K562 (cell line): Measurements from ENCODE around the gene TSPAN18. TPM values are rescaled to one million over a fixed set of nuclear protein-coding genes. Genes with fewer than 3 reads are reported as not detected.

Experiments used
- ATAC-seq: fragments of 200-7000 bp; cut with Tn5 transposase; 3 replicates; pipeline ENCODE4 v1.9.1; 2020; ENCODE audit warnings: moderate library complexity
- BruUV-seq: library from RNA; stranded (reverse); fragments of 400-500 nt; replicated peaks from 2 replicates; lab custom pipeline; 2021; lab: Mats Ljungman, UMichigan
- CTCF ChIA-PET: fragments of 300-600 bp; formaldehyde crosslinking; extraction: SDS; loops from one replicate; lab custom pipeline; 2021; ENCODE audit warnings: low intra/inter-chr PET ratio; lab: Yijun Ruan, JAX
- POLR2A ChIA-PET: fragments of 300-600, 350-650 bp; sonication (Branson Sonifier 250); formaldehyde crosslinking; extraction: SDS; loops from one replicate; lab custom pipeline; 2021; ENCODE audit warnings: antibody characterized with exemption, inconsistent platforms; lab: Yijun Ruan, JAX
- DNase-seq, 4 experiments: peaks; one replicate each; pipeline versions ENCODE4 v3.0.0 to v3.0.0-alpha.2; 2011 to 2018; ENCODE audit warnings: low spot score in 3 of 4, mixed read lengths in 3 of 4; ENCODE audit errors: extremely low read depth in 1 of 4
- FAIRE-seq: peaks from 2 replicates; lab custom pipeline; 2011; peaks lifted over from hg19 to GRCh38; lab: Jason Lieb, UNC
- H2AFZ ChIP-seq: 2 replicates; pipeline ENCODE4 v1.6.0; 2011; ENCODE audit warnings: low read depth, low read length, control low read depth, inconsistent platforms
- H3K27ac ChIP-seq: fragments of 200-600 bp; 3 replicates; pipeline ENCODE4 v1.8.0; 2011; ENCODE audit warnings: low read depth, mild to moderate bottlenecking, control low read depth, inconsistent platforms, low read length, moderate library complexity, mixed read lengths; ENCODE audit errors: extremely low read depth
- H3K27me3 ChIP-seq, 2 experiments: fragments of 300-600 bp in 1 of 2; 2 replicates in 1 of 2; 3 replicates in 1 of 2; pipeline versions ENCODE4 v1.6.0 to v1.8.0; 2011; ENCODE audit warnings: inconsistent platforms in 2 of 2, low read length in 2 of 2, mild to moderate bottlenecking in 1 of 2, mixed read lengths in 1 of 2, moderate library complexity in 1 of 2; ENCODE audit not compliant: control insufficient read depth in 2 of 2, insufficient read depth in 2 of 2
- H3K36me3 ChIP-seq: fragments of 300-600 bp; 3 replicates; pipeline ENCODE4 v1.8.0; 2011; ENCODE audit warnings: mild to moderate bottlenecking, low read length, inconsistent platforms; ENCODE audit not compliant: control insufficient read depth, insufficient read depth
- H3K4me1 ChIP-seq, 2 experiments: fragments of 200-600 bp in 1 of 2; replicated peaks in 1 of 2; 2 replicates in 1 of 2; 3 replicates in 1 of 2; pipeline versions ENCODE4 v1.5.1 to v1.8.0; 2011; ENCODE audit warnings: inconsistent platforms in 2 of 2, low read length in 2 of 2, mild to moderate bottlenecking in 1 of 2, mixed read lengths in 1 of 2, moderate library complexity in 1 of 2; ENCODE audit not compliant: control insufficient read depth in 2 of 2, insufficient read depth in 2 of 2
- H3K4me2 ChIP-seq: 2 replicates; pipeline ENCODE4 v1.6.1; 2011; ENCODE audit warnings: low read length, control low read depth, inconsistent platforms, mixed read lengths; ENCODE audit not compliant: insufficient read depth
- H3K4me3 ChIP-seq: fragments of 200-600 bp; sonication (generic), shearing (Covaris generic); 2 replicates; pipeline ENCODE4 v1.5.1; 2016; ENCODE audit warnings: control low read depth, inconsistent platforms
- H3K79me2 ChIP-seq: fragments of 200-600 bp; 3 replicates; pipeline ENCODE4 v1.8.0; 2011; ENCODE audit warnings: low read length, inconsistent platforms; ENCODE audit not compliant: control insufficient read depth, insufficient read depth
- H3K9ac ChIP-seq, 2 experiments: 2 replicates each; pipeline versions ENCODE4 v1.6.0 to v1.6.1; 2011; ENCODE audit warnings: low read depth in 2 of 2, low read length in 2 of 2, control low read depth in 1 of 2, inconsistent platforms in 1 of 2, mild to moderate bottlenecking in 1 of 2, mixed read lengths in 1 of 2; ENCODE audit not compliant: insufficient read depth in 1 of 2
- H3K9me1 ChIP-seq: one replicate; pipeline ENCODE4 v1.6.0; 2011; ENCODE audit warnings: inconsistent platforms, mild to moderate bottlenecking, low read length, moderate library complexity; ENCODE audit not compliant: control insufficient read depth, insufficient read depth
- H3K9me3 ChIP-seq: replicated peaks from 2 replicates; pipeline ENCODE4 v1.5.1; 2011; ENCODE audit warnings: low read depth, low read length, inconsistent platforms; ENCODE audit not compliant: control insufficient read depth, insufficient read depth
- H4K20me1 ChIP-seq: replicated peaks from 2 replicates; pipeline ENCODE4 v1.6.1; 2011; ENCODE audit warnings: low read length, inconsistent platforms, mixed read lengths; ENCODE audit not compliant: control insufficient read depth, insufficient read depth
- RBM34 ChIP-seq: fragments of 200-400 bp; formaldehyde crosslinking; IDR thresholded peaks from 2 replicates; pipeline ENCODE4 v1.6.1; 2018; ENCODE audit warnings: low read length, borderline replicate concordance; ENCODE audit not compliant: insufficient read depth
- ZNF384 ChIP-seq: IDR thresholded peaks from 2 replicates; pipeline ENCODE4 v1.6.1; 2012; ENCODE audit warnings: low read depth, low read length, improper control_type of control experiment
- WGBS: fragments of 100-300 bp; shearing (Covaris generic); methylation state at CpG from one replicate; pipeline ENCODE4 v1.1.6; 2016; ENCODE audit warnings: low coverage, mixed read lengths; ENCODE audit not compliant: insufficient coverage; ENCODE audit errors: missing lambda C conversion rate; 5-methylcytosine and 5-hydroxymethylcytosine counted together
- in situ Hi-C: fragments of 300-500 bp; cut with MboI; formaldehyde crosslinking; loops from 4 replicates; pipeline ENCODE4 v1.15.0; 2018; ENCODE audit warnings: inconsistent platforms, mixed read lengths
- intact Hi-C: fragments of 100-400 bp; cut with micrococcal nuclease; formaldehyde crosslinking; loops from 2 replicates; pipeline ENCODE4 v1.14.2; 2022
- polyA plus RNA-seq, 8 experiments: library from polyadenylated mRNA; depleted of rRNA in 4 of 8; stranded (reverse) in 5 of 8; unstranded in 3 of 8; fragments of >200 nt; fragmentation: Nextera tagmentation in 2 of 8; fragmentation: Illumina TruSeq in 1 of 8; extraction: Ambion mirVana in 2 of 8; extraction: Trizol in 1 of 8; gene quantifications; 2 replicates each; pipeline versions ENCODE4 v1.2.1 to v1.2.3, GENCODE V29; 2011 to 2014; ENCODE audit warnings: inconsistent platforms in 1 of 8, missing spikeins in 1 of 8
- total RNA-seq, 7 experiments: library from RNA; depleted of rRNA in 6 of 7; stranded (reverse); fragments of >200 nt in 6 of 7; fragmentation: Illumina TruSeq in 2 of 7; extraction: Trizol in 2 of 7; gene quantifications; 2 replicates each; pipeline versions ENCODE4 v1.2.1 to v1.2.3, GENCODE V29; 2011 to 2021; ENCODE audit warnings: low replicate concordance in 1 of 7
- TF ChIP-seq, protein P1 (sequence below), 3 experiments: fragments of 200-800 bp in 1 of 3; sonication (Bioruptor generic) in 1 of 3; sonication (generic) in 1 of 3; formaldehyde crosslinking in 1 of 3; IDR thresholded peaks; 2 replicates each; pipeline versions ENCODE4 v1.6.1 to v1.8.0; 2016 to 2022; ENCODE audit warnings: mild to moderate bottlenecking in 2 of 3, missing compliant biosample characterization in 2 of 3, missing genetic modification characterization in 2 of 3, missing genetic modification reagents in 1 of 3
- TF ChIP-seq, protein P2 (sequence below): fragments of 250-450 bp; sonication (Bioruptor Pico); IDR thresholded peaks from 2 replicates; pipeline ENCODE4 v1.4.0; 2020; ENCODE audit warnings: mild to moderate bottlenecking

The TSPAN18 gene
- total and polyA plus RNA-seq, 9 of the 15 experiments (the other 6 are each of a cell fraction or from before 2014, with no cell fraction given) = 0.17 to 0.35 (median 0.22) TPM; not detected in 4

DNA sequence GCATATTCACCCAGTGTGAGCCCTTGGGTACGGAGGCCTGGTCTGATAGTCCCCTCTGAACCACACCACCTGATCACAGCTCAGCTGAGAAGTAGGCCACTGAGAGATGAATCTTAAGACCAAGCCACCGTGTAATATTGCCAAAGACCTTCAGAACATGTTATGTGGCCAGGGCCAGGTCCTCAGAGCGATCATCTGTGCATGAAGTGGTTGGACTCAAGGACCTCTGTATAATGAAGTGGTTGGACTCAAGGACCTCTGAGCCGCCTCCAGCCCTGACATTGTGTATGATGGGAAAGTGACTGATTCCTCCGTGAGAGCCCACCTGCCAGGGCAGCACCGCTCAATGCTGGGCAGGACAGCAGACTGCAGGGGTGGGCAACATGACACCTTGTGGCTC is 153.7 kb downstream of the TSPAN18 start:
- ChIA-PET CTCF (no interaction called here), POLR2A (no interaction called here)
- no peaks in the 10 kb centered on the region for H3K9me3 ChIP-seq
- in situ Hi-C loops = no loop called here
- H3K4me1 ChIP-seq = peaks cover 0 to 3% of the 10 kb centered on the region in 2 experiments; a peak in 1 of 5 replicates
- no peak overlapping the region for H2AFZ ChIP-seq
- DNase-seq (no peak), FAIRE-seq (no peak), ATAC-seq (no peak)
- no peaks in the 10 kb centered on the region for H3K9me1 ChIP-seq
- H4K20me1 ChIP-seq = no peaks in the 10 kb centered on the region; the same call in 1 of the 2 replicates
- no peak overlapping the region for H3K4me3 ChIP-seq
- no peak overlapping the region for H3K4me2 ChIP-seq
- TF ChIP-seq RBM34 (no peak), ZNF384 (no peak)
- TF ChIP-seq, protein P1, sequence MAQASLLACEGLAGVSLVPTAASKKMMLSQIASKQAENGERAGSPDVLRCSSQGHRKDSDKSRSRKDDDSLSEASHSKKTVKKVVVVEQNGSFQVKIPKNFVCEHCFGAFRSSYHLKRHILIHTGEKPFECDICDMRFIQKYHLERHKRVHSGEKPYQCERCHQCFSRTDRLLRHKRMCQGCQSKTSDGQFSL (CRISPR knock-in tag; IDR thresholded peaks at IDR 0.05) = no peak
- TF ChIP-seq, protein P1 (tag; IDR thresholded peaks at IDR 0.05) = no peak
- TF ChIP-seq, protein P2, sequence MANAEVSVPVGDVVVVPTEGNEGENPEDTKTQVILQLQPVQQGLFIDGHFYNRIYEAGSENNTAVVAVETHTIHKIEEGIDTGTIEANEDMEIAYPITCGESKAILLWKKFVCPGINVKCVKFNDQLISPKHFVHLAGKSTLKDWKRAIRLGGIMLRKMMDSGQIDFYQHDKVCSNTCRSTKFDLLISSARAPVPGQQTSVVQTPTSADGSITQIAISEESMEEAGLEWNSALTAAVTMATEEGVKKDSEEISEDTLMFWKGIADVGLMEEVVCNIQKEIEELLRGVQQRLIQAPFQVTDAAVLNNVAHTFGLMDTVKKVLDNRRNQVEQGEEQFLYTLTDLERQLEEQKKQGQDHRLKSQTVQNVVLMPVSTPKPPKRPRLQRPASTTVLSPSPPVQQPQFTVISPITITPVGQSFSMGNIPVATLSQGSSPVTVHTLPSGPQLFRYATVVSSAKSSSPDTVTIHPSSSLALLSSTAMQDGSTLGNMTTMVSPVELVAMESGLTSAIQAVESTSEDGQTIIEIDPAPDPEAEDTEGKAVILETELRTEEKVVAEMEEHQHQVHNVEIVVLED (CRISPR knock-in tag) = no peak
- 0% methylated on average over 6 of the region's 6 CpGs for WGBS
- intact Hi-C loops = no loop called here
- no TSS peak for BruUV-seq
- no peaks in the 10 kb centered on the region for H3K36me3 ChIP-seq
- H3K27ac ChIP-seq = no peak overlapping the region
- peaks cover 20 to 84% of the 10 kb centered on the region in 2 experiments for H3K27me3 ChIP-seq
- H3K79me2 ChIP-seq = no peaks in the 10 kb centered on the region
- no peak overlapping the region for H3K9ac ChIP-seq
